ENCODE measurements around the gene JSRP1.

- TF ChIP-seq, protein P1, sequence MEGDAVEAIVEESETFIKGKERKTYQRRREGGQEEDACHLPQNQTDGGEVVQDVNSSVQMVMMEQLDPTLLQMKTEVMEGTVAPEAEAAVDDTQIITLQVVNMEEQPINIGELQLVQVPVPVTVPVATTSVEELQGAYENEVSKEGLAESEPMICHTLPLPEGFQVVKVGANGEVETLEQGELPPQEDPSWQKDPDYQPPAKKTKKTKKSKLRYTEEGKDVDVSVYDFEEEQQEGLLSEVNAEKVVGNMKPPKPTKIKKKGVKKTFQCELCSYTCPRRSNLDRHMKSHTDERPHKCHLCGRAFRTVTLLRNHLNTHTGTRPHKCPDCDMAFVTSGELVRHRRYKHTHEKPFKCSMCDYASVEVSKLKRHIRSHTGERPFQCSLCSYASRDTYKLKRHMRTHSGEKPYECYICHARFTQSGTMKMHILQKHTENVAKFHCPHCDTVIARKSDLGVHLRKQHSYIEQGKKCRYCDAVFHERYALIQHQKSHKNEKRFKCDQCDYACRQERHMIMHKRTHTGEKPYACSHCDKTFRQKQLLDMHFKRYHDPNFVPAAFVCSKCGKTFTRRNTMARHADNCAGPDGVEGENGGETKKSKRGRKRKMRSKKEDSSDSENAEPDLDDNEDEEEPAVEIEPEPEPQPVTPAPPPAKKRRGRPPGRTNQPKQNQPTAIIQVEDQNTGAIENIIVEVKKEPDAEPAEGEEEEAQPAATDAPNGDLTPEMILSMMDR (conservative IDR thresholded peaks at IDR 0.05; ENCODE audit: low read length), result no peak
- TF ChIP-seq EZH2phosphoT487 (IDR thresholded peaks at IDR 0.05; ENCODE audit: borderline replicate concordance, low read depth, low read length), result no peak
Measured at GRCh38 chr19:2224754-2225349, 31.4 kb downstream of the JSRP1 start.
